ENCODE data around the gene CNN1.
"Not testable (repeated sequence)": the region's sequence is repeated elsewhere in the genome, so short reads cannot be mapped to it uniquely, and the experiment has no call there.

Gene CNN1

GRCh38 chr19:11573354-11573753 lies 34.7 kb downstream of the CNN1 start:
- DNase-seq = not testable (repeated sequence)

- not testable (repeated sequence) for DNase-seq
These were observed 35.1 kb downstream of the CNN1 start for GRCh38 chr19:11573763-11574162.

- DNase-seq = no peak
These were observed 36.0 kb downstream of the CNN1 start for GRCh38 chr19:11574689-11575088.

- DNase-seq = no peak
These were observed 37.6 kb downstream of the CNN1 start for GRCh38 chr19:11576227-11576626.

GRCh38 chr19:11577451-11578257 lies 39.0 kb downstream of the CNN1 start, which contains the start of gene ACP5:
Gene ACP5, minus strand, starts transcription at chr19:11577645. Its CDS starts 328 bp downstream, at chr19:11577317.
- no peak for DNase-seq

GRCh38 chr19:11578258-11579142 lies 39.8 kb downstream of the CNN1 start:
- peak; percentile 67 for DNase-seq

- DNase-seq = no peak
These were observed 41.5 kb downstream of the CNN1 start for GRCh38 chr19:11580116-11580515.

GRCh38 chr19:11581740-11582139 lies 43.1 kb downstream of the CNN1 start:
- peak; percentile 69 for DNase-seq

GRCh38 chr19:11586331-11586730 lies 47.7 kb downstream of the CNN1 start:
- no peak for DNase-seq

GRCh38 chr19:11587302-11587974 lies 48.8 kb downstream of the CNN1 start:
- peak; percentile 90 for DNase-seq

- DNase-seq = no peak
These were observed 49.5 kb downstream of the CNN1 start for GRCh38 chr19:11587975-11588631.

GRCh38 chr19:11594084-11594483 lies 55.4 kb downstream of the CNN1 start:
- no peak for DNase-seq

GRCh38 chr19:11596156-11596555 lies 57.5 kb downstream of the CNN1 start:
- DNase-seq = no peak

- DNase-seq = peak; percentile 97
These were observed 58.8 kb downstream of the CNN1 start, which contains the start of gene ZNF627 for GRCh38 chr19:11597202-11598102. Gene ZNF627, plus strand, starts transcription at chr19:11597483. Its CDS starts 145 bp downstream, at chr19:11597628.

- DNase-seq = no peak
These were observed 59.4 kb downstream of the CNN1 start for GRCh38 chr19:11598103-11598483.

GRCh38 chr19:11598746-11599145 lies 60.1 kb downstream of the CNN1 start:
- DNase-seq = no peak

- not testable (repeated sequence) for DNase-seq
These were observed 61.1 kb downstream of the CNN1 start for GRCh38 chr19:11599704-11600103.
